HEK293 (cell line): ENCODE results near the gene ARIH2.

ENCODE experiments used
- CTCF ChIA-PET: fragments of 350-600 bp; formaldehyde crosslinking; extraction: SDS; loops from one replicate; lab custom pipeline; 2021; ENCODE audit warnings: antibody characterized with exemption; lab: Yijun Ruan, JAX
- POLR2A ChIA-PET: fragments of 300-600 bp; formaldehyde crosslinking; extraction: SDS; loops from one replicate; lab custom pipeline; 2020; ENCODE audit warnings: antibody characterized with exemption, inconsistent platforms; lab: Yijun Ruan, JAX
- H3K27ac ChIP-seq: fragments of 200-500 bp; sonication (Bioruptor generic); 2 replicates; pipeline ENCODE4 v1.5.1; 2014; ENCODE audit warnings: low read depth, low read length, control low read depth, inconsistent platforms; ENCODE audit errors: extremely low read depth
- H3K36me3 ChIP-seq, 2 experiments: fragments of 200-500 bp in 1 of 2; sonication (Bioruptor generic) in 1 of 2; 1 replicate in 1 of 2; 2 replicates in 1 of 2; pipeline ENCODE4 v1.5.1; 2014 to 2017; ENCODE audit warnings: inconsistent platforms in 2 of 2, low read length in 2 of 2; ENCODE audit not compliant: control insufficient read depth in 2 of 2, insufficient read depth in 1 of 2
- H3K4me1 ChIP-seq: fragments of 200-500 bp; sonication (Bioruptor generic); 2 replicates; pipeline ENCODE4 v1.5.1; 2014; ENCODE audit warnings: mild to moderate bottlenecking, low read length, inconsistent platforms; ENCODE audit not compliant: control insufficient read depth, insufficient read depth
- H3K4me3 ChIP-seq: 2 replicates; pipeline ENCODE4 v1.5.1; 2011; ENCODE audit warnings: low read depth, mild to moderate bottlenecking, control low read depth, low read length, moderate library complexity
- H3K9me3 ChIP-seq: fragments of 200-500 bp; sonication (Bioruptor generic); 2 replicates; pipeline ENCODE4 v1.5.1; 2014; ENCODE audit warnings: low read depth, low read length, inconsistent platforms; ENCODE audit not compliant: control insufficient read depth, insufficient read depth
- GLI4 ChIP-seq: fragments of 450-650 bp; formaldehyde crosslinking; IDR thresholded peaks from 2 replicates; pipeline ENCODE4 v1.5.1; 2016; ENCODE audit warnings: missing biosample characterization, missing genetic modification characterization
- HOXA7 ChIP-seq: sonication (generic); formaldehyde crosslinking; IDR thresholded peaks from 2 replicates; pipeline ENCODE4 v1.8.1; 2022; ENCODE audit warnings: missing genetic modification reagents, borderline replicate concordance
- HOXC10 ChIP-seq: sonication (generic); formaldehyde crosslinking; IDR thresholded peaks from 2 replicates; pipeline ENCODE4 v1.8.1; 2023; ENCODE audit warnings: mild to moderate bottlenecking, missing genetic modification reagents
- KLF10 ChIP-seq: fragments of 450-650 bp; IDR thresholded peaks from 2 replicates; pipeline ENCODE4 v1.5.1; 2018; ENCODE audit warnings: missing biosample characterization, mild to moderate bottlenecking, missing genetic modification characterization
- KLF8 ChIP-seq: fragments of 450-650 bp; formaldehyde crosslinking; IDR thresholded peaks from 2 replicates; pipeline ENCODE4 v1.5.1; 2016; ENCODE audit warnings: missing biosample characterization, missing genetic modification characterization
- OSR2 ChIP-seq: fragments of 450-650 bp; formaldehyde crosslinking; IDR thresholded peaks from 2 replicates; pipeline ENCODE4 v1.5.1; 2016; ENCODE audit warnings: missing biosample characterization, missing genetic modification characterization
- OVOL3 ChIP-seq: fragments of 450-650 bp; formaldehyde crosslinking; IDR thresholded peaks from 2 replicates; pipeline ENCODE4 v1.5.1; 2016; ENCODE audit warnings: missing biosample characterization, missing genetic modification characterization
- SETDB1 ChIP-seq: IDR thresholded peaks from one replicate; pipeline ENCODE4 v1.6.1; 2017; ENCODE audit warnings: mild to moderate bottlenecking, low read length, moderate library complexity, mixed read lengths; ENCODE audit not compliant: insufficient read length
- SP7 ChIP-seq: fragments of 450-650 bp; formaldehyde crosslinking; IDR thresholded peaks from 2 replicates; pipeline ENCODE4 v1.5.1; 2016; ENCODE audit warnings: missing biosample characterization, missing genetic modification characterization
- ZBTB20 ChIP-seq: fragments of 450-650 bp; formaldehyde crosslinking; IDR thresholded peaks from 2 replicates; pipeline ENCODE4 v1.5.1; 2016; ENCODE audit warnings: missing biosample characterization, missing genetic modification characterization
- ZEB2 ChIP-seq: fragments of 450-650 bp; formaldehyde crosslinking; IDR thresholded peaks from 2 replicates; pipeline ENCODE4 v1.5.1; 2016; ENCODE audit warnings: missing biosample characterization, missing genetic modification characterization
- ZFP69B ChIP-seq: fragments of 450-650 bp; formaldehyde crosslinking; IDR thresholded peaks from 2 replicates; pipeline ENCODE4 v1.5.1; 2016; ENCODE audit warnings: missing biosample characterization, missing genetic modification characterization
- ZIC2 ChIP-seq: fragments of 450-650 bp; formaldehyde crosslinking; IDR thresholded peaks from 2 replicates; pipeline ENCODE4 v1.5.1; 2016; ENCODE audit warnings: missing biosample characterization, missing genetic modification characterization
- ZNF138 ChIP-seq: fragments of 450-650 bp; formaldehyde crosslinking; IDR thresholded peaks from 2 replicates; pipeline ENCODE4 v1.5.1; 2016; ENCODE audit warnings: missing biosample characterization, missing genetic modification characterization, borderline replicate concordance
- ZNF175 ChIP-seq: fragments of 450-650 bp; formaldehyde crosslinking; IDR thresholded peaks from 2 replicates; pipeline ENCODE4 v1.5.1; 2016; ENCODE audit warnings: missing biosample characterization, missing genetic modification characterization
- ZNF184 ChIP-seq: fragments of 450-650 bp; IDR thresholded peaks from 2 replicates; pipeline ENCODE4 v1.5.1; 2018; ENCODE audit warnings: missing biosample characterization, mild to moderate bottlenecking, missing genetic modification characterization
- ZNF202 ChIP-seq: fragments of 450-650 bp; formaldehyde crosslinking; IDR thresholded peaks from 2 replicates; pipeline ENCODE4 v1.5.1; 2016; ENCODE audit warnings: missing biosample characterization, missing genetic modification characterization, borderline replicate concordance
- ZNF221 ChIP-seq: fragments of 450-650 bp; formaldehyde crosslinking; IDR thresholded peaks from 2 replicates; pipeline ENCODE4 v1.5.1; 2017; ENCODE audit warnings: missing biosample characterization, missing genetic modification characterization, borderline replicate concordance
- ZNF341 ChIP-seq: fragments of 450-650 bp; formaldehyde crosslinking; IDR thresholded peaks from 2 replicates; pipeline ENCODE4; 2016; ENCODE audit warnings: low read depth, missing biosample characterization, missing genetic modification characterization
- ZNF501 ChIP-seq: fragments of 450-650 bp; formaldehyde crosslinking; IDR thresholded peaks from 2 replicates; pipeline ENCODE4 v1.5.1; 2016; ENCODE audit warnings: missing biosample characterization, missing genetic modification characterization
- ZNF664 ChIP-seq: fragments of 450-650 bp; formaldehyde crosslinking; IDR thresholded peaks from 2 replicates; pipeline ENCODE4 v1.5.1; 2016; ENCODE audit warnings: missing biosample characterization, missing genetic modification characterization
- ZNF785 ChIP-seq: fragments of 450-650 bp; formaldehyde crosslinking; IDR thresholded peaks from 2 replicates; pipeline ENCODE4 v1.5.1; 2016; ENCODE audit warnings: missing biosample characterization, missing genetic modification characterization
- TF ChIP-seq, protein P1 (sequence below): fragments of 450-650 bp; formaldehyde crosslinking; IDR thresholded peaks from 2 replicates; pipeline ENCODE4 v1.5.1; 2016; ENCODE audit warnings: missing biosample characterization, missing genetic modification characterization
- TF ChIP-seq, protein P2 (sequence below): fragments of 450-650 bp; formaldehyde crosslinking; IDR thresholded peaks from 2 replicates; pipeline ENCODE4 v1.5.1; 2016; ENCODE audit warnings: missing biosample characterization, missing genetic modification characterization
- TF ChIP-seq, protein P3 (sequence below): fragments of 450-650 bp; formaldehyde crosslinking; IDR thresholded peaks from 2 replicates; pipeline ENCODE4 v1.5.1; 2016; ENCODE audit warnings: missing biosample characterization, missing genetic modification characterization
- TF ChIP-seq, protein P4 (sequence below): fragments of 450-650 bp; formaldehyde crosslinking; IDR thresholded peaks from 2 replicates; pipeline ENCODE4 v1.5.1; 2016; ENCODE audit warnings: missing biosample characterization, missing genetic modification characterization
- TF ChIP-seq, protein P5 (sequence below): fragments of 450-650 bp; formaldehyde crosslinking; IDR thresholded peaks from 2 replicates; pipeline ENCODE4 v1.5.1; 2017; ENCODE audit warnings: missing biosample characterization, missing genetic modification characterization
- TF ChIP-seq, protein P6 (sequence below): fragments of 450-650 bp; formaldehyde crosslinking; IDR thresholded peaks from 2 replicates; pipeline ENCODE4 v1.5.1; 2016; ENCODE audit warnings: missing biosample characterization, missing genetic modification characterization

The ARIH2 gene

DNA sequence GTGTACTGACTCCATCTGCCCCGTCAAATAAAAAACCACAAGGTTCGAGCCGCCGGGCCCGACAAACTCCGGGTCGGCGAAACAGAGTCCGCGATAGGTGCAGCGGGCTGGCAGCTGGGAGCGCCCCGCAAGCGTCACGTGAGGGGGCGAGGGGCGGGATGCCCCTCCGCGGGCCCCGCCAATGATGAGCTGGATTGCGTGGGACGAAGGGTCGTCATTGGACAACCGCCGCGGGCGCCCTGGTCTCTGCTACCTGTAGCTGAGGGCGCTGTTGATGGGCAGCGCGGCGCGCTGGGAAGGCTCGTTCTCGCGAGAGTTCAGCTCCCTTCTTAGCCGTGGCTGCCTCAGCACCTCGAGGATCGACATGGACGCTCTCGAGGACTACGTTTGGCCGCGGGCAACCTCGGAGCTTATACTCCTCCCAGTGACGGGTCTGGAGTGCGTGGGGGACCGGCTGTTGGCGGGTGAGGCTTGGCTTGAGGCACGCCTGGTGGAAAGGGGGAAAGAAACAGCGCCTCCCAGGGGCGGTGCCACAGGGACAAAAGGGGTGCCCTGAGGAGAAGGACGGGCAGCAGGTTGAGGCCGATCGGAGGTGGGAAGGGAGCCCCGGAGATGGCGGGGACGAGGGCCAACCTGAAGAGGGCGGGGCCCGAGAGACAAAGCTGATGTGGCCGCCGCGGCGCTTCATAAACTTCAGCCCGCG lies 88.6 kb downstream of the ARIH2 start, which contains the start of gene WDR6:
TSS of gene WDR6 (plus strand) at position 324 of the 703 bp plus-strand sequence. CDS start at position 365, 41 bp downstream.
- Histone ChIP-seq H3K4me1 (no peaks in the 10 kb centered on the region), H3K4me3 (peak within 1 kb of the TSS; percentile 74), H3K36me3 (peaks cover 3 to 18% of the 10 kb centered on the region in 2 experiments; a peak in 2 of 3 replicates), H3K9me3 (no peaks in the 10 kb centered on the region), H3K27ac (peak within 1 kb of the TSS; percentile 93)
- ChIA-PET CTCF (interaction anchor here (0.5 to 3.8 kb wide), 10 partner anchors 14 to 689 kb away, joined by 3 to 20 read pairs (median 4); partner anchors contain the start of genes NDUFAF3 and P4HTM), POLR2A (interaction anchor here (0.6 to 4.4 kb wide), 19 partner anchors 11 to 461 kb away, joined by 3 to 141 read pairs (median 5); partner anchors contain the start of genes ARIH2, DALRD3, IMPDH2 and IP6K2)
- TF ChIP-seq, protein P1, sequence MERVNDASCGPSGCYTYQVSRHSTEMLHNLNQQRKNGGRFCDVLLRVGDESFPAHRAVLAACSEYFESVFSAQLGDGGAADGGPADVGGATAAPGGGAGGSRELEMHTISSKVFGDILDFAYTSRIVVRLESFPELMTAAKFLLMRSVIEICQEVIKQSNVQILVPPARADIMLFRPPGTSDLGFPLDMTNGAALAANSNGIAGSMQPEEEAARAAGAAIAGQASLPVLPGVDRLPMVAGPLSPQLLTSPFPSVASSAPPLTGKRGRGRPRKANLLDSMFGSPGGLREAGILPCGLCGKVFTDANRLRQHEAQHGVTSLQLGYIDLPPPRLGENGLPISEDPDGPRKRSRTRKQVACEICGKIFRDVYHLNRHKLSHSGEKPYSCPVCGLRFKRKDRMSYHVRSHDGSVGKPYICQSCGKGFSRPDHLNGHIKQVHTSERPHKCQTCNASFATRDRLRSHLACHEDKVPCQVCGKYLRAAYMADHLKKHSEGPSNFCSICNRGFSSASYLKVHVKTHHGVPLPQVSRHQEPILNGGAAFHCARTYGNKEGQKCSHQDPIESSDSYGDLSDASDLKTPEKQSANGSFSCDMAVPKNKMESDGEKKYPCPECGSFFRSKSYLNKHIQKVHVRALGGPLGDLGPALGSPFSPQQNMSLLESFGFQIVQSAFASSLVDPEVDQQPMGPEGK (tag by site-specific recombination): peak; percentile 35; the same call in 1 of the 2 replicates
- TF ChIP-seq HOXC10 (CRISPR knock-in tag) (no peak), ZFP69B (tag by site-specific recombination) (peak; percentile 28; the same call in 1 of the 2 replicates), KLF10 (tag by site-specific recombination) (peak; percentile 65; the same call in 1 of the 2 replicates), OVOL3 (tag by site-specific recombination) (0 out of 2 replicates have a peak, but pooled peaks have one; percentile 40), SP7 (tag by site-specific recombination) (peak; percentile 84), KLF8 (peak; percentile 64; the same call in 1 of the 2 replicates), GLI4 (peak; percentile 91), OSR2 (tag by site-specific recombination) (peak; percentile 7), ZNF341 (tag by site-specific recombination) (peak; percentile 29; the same call in 1 of the 2 replicates), ZIC2 (0 out of 2 replicates have a peak, but pooled peaks have one; percentile 29), HOXA7 (no peak), ZNF184 (tag by site-specific recombination) (peak; percentile 7; the same call in 1 of the 2 replicates), ZNF221 (tag by site-specific recombination) (no peak), ZNF664 (tag by site-specific recombination) (no peak), ZBTB20 (tag by site-specific recombination) (peak; percentile 89), ZNF202 (no peak), ZNF785 (tag by site-specific recombination) (0 out of 2 replicates have a peak, but pooled peaks have one; percentile 15), ZNF175 (tag by site-specific recombination) (no peak), ZNF501 (tag by site-specific recombination) (0 out of 2 replicates have a peak, but pooled peaks have one; percentile 59), SETDB1 (no peak), ZEB2 (tag by site-specific recombination) (peak; percentile 78), ZNF138 (tag by site-specific recombination) (no peak)
- TF ChIP-seq, protein P2, sequence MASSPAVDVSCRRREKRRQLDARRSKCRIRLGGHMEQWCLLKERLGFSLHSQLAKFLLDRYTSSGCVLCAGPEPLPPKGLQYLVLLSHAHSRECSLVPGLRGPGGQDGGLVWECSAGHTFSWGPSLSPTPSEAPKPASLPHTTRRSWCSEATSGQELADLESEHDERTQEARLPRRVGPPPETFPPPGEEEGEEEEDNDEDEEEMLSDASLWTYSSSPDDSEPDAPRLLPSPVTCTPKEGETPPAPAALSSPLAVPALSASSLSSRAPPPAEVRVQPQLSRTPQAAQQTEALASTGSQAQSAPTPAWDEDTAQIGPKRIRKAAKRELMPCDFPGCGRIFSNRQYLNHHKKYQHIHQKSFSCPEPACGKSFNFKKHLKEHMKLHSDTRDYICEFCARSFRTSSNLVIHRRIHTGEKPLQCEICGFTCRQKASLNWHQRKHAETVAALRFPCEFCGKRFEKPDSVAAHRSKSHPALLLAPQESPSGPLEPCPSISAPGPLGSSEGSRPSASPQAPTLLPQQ (tag by site-specific recombination): peak; percentile 41; the same call in 1 of the 2 replicates
- TF ChIP-seq, protein P3, sequence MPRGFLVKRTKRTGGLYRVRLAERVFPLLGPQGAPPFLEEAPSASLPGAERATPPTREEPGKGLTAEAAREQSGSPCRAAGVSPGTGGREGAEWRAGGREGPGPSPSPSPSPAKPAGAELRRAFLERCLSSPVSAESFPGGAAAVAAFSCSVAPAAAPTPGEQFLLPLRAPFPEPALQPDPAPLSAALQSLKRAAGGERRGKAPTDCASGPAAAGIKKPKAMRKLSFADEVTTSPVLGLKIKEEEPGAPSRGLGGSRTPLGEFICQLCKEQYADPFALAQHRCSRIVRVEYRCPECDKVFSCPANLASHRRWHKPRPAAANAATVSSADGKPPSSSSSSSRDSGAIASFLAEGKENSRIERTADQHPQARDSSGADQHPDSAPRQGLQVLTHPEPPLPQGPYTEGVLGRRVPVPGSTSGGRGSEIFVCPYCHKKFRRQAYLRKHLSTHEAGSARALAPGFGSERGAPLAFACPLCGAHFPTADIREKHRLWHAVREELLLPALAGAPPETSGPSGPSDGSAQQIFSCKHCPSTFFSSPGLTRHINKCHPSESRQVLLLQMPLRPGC (tag by site-specific recombination): peak; percentile 19; the same call in 1 of the 2 replicates
- TF ChIP-seq, protein P4, sequence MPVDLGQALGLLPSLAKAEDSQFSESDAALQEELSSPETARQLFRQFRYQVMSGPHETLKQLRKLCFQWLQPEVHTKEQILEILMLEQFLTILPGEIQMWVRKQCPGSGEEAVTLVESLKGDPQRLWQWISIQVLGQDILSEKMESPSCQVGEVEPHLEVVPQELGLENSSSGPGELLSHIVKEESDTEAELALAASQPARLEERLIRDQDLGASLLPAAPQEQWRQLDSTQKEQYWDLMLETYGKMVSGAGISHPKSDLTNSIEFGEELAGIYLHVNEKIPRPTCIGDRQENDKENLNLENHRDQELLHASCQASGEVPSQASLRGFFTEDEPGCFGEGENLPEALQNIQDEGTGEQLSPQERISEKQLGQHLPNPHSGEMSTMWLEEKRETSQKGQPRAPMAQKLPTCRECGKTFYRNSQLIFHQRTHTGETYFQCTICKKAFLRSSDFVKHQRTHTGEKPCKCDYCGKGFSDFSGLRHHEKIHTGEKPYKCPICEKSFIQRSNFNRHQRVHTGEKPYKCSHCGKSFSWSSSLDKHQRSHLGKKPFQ: no peak
- TF ChIP-seq, protein P5, sequence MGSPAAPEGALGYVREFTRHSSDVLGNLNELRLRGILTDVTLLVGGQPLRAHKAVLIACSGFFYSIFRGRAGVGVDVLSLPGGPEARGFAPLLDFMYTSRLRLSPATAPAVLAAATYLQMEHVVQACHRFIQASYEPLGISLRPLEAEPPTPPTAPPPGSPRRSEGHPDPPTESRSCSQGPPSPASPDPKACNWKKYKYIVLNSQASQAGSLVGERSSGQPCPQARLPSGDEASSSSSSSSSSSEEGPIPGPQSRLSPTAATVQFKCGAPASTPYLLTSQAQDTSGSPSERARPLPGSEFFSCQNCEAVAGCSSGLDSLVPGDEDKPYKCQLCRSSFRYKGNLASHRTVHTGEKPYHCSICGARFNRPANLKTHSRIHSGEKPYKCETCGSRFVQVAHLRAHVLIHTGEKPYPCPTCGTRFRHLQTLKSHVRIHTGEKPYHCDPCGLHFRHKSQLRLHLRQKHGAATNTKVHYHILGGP: peak; percentile 91
- TF ChIP-seq, protein P6, sequence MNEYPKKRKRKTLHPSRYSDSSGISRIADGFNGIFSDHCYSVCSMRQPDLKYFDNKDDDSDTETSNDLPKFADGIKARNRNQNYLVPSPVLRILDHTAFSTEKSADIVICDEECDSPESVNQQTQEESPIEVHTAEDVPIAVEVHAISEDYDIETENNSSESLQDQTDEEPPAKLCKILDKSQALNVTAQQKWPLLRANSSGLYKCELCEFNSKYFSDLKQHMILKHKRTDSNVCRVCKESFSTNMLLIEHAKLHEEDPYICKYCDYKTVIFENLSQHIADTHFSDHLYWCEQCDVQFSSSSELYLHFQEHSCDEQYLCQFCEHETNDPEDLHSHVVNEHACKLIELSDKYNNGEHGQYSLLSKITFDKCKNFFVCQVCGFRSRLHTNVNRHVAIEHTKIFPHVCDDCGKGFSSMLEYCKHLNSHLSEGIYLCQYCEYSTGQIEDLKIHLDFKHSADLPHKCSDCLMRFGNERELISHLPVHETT (tag by site-specific recombination): no peak
